ENCODE results near the gene PITX3.
"Not testable (repeated sequence)": the region's sequence is repeated elsewhere in the genome, so short reads cannot be mapped to it uniquely, and the experiment has no call there.

PITX3 gene

GRCh38 chr10:102269017-102269416 is 27.7 kb upstream of the PITX3 start:
- peaks cover 75% of the 10 kb centered on the region for H3K4me1 Mint-ChIP-seq (ENCODE audit: low read depth)
- no peaks in the 10 kb centered on the region for H3K9me3 Mint-ChIP-seq
- no peaks in the 10 kb centered on the region for H3K27me3 Mint-ChIP-seq
- H3K4me3 Mint-ChIP-seq: no peak overlapping the region
- peaks cover 31% of the 10 kb centered on the region for H3K36me3 Mint-ChIP-seq (ENCODE audit: low read depth)
- peak overlapping the region; percentile 98 for H3K27ac Mint-ChIP-seq

DNA sequence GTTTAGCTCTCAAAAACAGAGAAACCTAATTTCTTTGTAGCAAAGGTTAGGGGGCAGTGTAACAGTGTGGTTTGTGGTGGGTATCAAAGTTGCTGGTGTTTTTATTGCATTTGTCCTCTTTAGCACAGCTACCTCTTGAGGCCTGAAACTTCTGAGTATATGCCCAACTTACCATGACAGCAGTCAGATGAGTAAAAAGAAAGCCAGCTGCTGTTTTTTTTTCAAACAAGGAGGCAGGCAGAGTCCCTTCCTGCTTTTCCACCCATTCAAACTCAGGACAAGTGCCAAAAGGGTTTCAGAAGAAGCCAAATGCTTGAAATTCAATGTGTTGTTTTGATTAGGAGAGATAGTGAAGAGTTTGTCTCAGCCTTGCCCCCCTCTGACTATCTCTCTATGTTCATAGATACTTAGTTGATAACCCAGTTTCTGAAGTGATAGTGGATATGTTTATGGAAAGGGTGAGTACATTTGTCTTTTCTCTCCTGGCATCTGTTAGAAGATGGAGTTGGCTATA is 27.1 kb upstream of the PITX3 start:
- no peaks in the 10 kb centered on the region for H3K27me3 Mint-ChIP-seq
- peaks cover 31% of the 10 kb centered on the region for H3K36me3 Mint-ChIP-seq (ENCODE audit: low read depth)
- peaks cover 70% of the 10 kb centered on the region for H3K4me1 Mint-ChIP-seq (ENCODE audit: low read depth)
- H3K9me3 Mint-ChIP-seq: no peaks in the 10 kb centered on the region
- H3K27ac Mint-ChIP-seq: peak overlapping the region; percentile 98
- peak overlapping the region; percentile 65 for H3K4me3 Mint-ChIP-seq

DNA sequence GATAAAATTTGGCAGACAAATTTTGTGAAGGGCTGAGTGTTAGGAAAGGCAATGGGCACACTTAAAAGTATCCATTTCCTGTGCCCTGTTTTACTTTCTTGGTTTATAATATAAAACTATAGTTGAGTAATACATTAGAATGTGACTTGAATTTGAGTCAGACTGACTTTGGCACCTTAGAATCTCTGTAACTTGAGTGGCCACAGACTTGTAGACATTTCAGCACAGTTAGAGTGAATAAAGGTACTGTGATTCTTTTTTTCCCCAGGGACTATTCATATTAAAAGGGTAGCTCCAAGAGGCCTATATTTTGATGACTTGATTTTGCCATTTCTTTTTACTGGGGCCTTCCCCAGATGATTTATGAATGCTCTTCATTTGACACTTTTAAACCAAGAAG is 26.4 kb upstream of the PITX3 start:
- peak overlapping the region; percentile 65 for H3K4me3 Mint-ChIP-seq
- H3K4me1 Mint-ChIP-seq (ENCODE audit: low read depth): peaks cover 70% of the 10 kb centered on the region
- peaks cover 35% of the 10 kb centered on the region for H3K36me3 Mint-ChIP-seq (ENCODE audit: low read depth)
- H3K9me3 Mint-ChIP-seq: no peaks in the 10 kb centered on the region
- H3K27ac Mint-ChIP-seq: peak overlapping the region; percentile 98
- H3K27me3 Mint-ChIP-seq: no peaks in the 10 kb centered on the region

- peak overlapping the region; percentile 21 for H3K4me3 Mint-ChIP-seq
- no peaks in the 10 kb centered on the region for H3K9me3 Mint-ChIP-seq
- no peaks in the 10 kb centered on the region for H3K27me3 Mint-ChIP-seq
- peaks cover 39% of the 10 kb centered on the region for H3K36me3 Mint-ChIP-seq (ENCODE audit: low read depth)
- H3K4me1 Mint-ChIP-seq (ENCODE audit: low read depth): peaks cover 59% of the 10 kb centered on the region
- peak overlapping the region; percentile 98 for H3K27ac Mint-ChIP-seq
Observed at GRCh38 chr10:102266670-102267069, 25.4 kb upstream of the PITX3 start.

DNA sequence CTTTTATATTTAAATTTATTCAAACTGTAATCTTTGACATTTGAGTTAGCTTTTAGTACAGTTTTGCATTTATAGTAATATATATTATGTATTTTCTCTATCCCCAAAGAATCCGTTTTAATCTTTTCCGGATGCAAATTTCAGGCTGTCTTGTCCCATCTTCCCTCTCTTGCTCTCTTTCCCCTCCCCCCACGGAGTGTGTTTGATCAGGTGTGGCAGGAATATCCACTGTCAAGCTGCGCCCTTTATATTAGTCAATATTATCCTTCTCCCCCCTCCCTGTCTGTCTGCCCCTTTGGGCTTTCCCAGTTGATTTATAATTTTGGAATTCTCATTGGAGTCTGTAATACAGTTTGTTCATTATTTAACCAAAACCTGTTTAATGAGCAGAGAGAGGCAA is 23.1 kb upstream of the PITX3 start:
- Mint-ChIP-seq H3K4me3 (no peak overlapping the region), H3K27ac (no peak overlapping the region), H3K27me3 (no peaks in the 10 kb centered on the region), H3K4me1 (ENCODE audit: low read depth) (peaks cover 51% of the 10 kb centered on the region), H3K9me3 (no peaks in the 10 kb centered on the region), H3K36me3 (ENCODE audit: low read depth) (peaks cover 55% of the 10 kb centered on the region)

GRCh38 chr10:102262744-102263370 is 21.5 kb upstream of the PITX3 start:
- Mint-ChIP-seq H3K27ac (no peak overlapping the region), H3K27me3 (no peaks in the 10 kb centered on the region), H3K4me3 (no peak overlapping the region), H3K9me3 (no peaks in the 10 kb centered on the region), H3K4me1 (ENCODE audit: low read depth) (peaks cover 36% of the 10 kb centered on the region), H3K36me3 (ENCODE audit: low read depth) (peaks cover 58% of the 10 kb centered on the region)

GRCh38 chr10:102261842-102262241 is 20.5 kb upstream of the PITX3 start:
- Mint-ChIP-seq H3K4me3 (no peak overlapping the region), H3K36me3 (ENCODE audit: low read depth) (peaks cover 56% of the 10 kb centered on the region), H3K9me3 (no peaks in the 10 kb centered on the region), H3K27me3 (no peaks in the 10 kb centered on the region), H3K4me1 (ENCODE audit: low read depth) (peaks cover 26% of the 10 kb centered on the region), H3K27ac (no peak overlapping the region)

DNA sequence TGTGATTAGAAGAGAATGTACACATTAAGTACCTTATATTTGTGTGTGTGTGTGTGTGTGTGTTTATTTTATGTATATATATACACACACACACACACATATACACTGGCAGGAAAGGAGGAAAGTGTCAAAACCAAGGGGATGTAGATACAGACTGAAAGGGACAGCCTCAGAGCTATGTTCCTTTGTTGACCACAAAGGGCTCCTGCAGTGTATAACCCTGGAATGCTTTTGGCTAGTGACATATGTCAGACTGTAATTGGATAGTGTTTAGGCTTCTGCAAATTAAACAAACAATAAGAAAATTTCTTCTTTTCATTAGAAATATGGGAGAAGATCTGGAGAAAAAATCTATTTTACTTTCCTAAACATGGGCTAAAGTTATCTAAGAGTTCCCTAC is 19.9 kb upstream of the PITX3 start:
- no peaks in the 10 kb centered on the region for H3K9me3 Mint-ChIP-seq
- H3K36me3 Mint-ChIP-seq (ENCODE audit: low read depth): peaks cover 57% of the 10 kb centered on the region
- peaks cover 21% of the 10 kb centered on the region for H3K4me1 Mint-ChIP-seq (ENCODE audit: low read depth)
- H3K4me3 Mint-ChIP-seq: no peak overlapping the region
- H3K27me3 Mint-ChIP-seq: no peaks in the 10 kb centered on the region
- H3K27ac Mint-ChIP-seq: no peak overlapping the region

- H3K4me1 Mint-ChIP-seq (ENCODE audit: low read depth): peaks cover 16% of the 10 kb centered on the region
- H3K36me3 Mint-ChIP-seq (ENCODE audit: low read depth): peaks cover 33% of the 10 kb centered on the region
- H3K27ac Mint-ChIP-seq: no peak overlapping the region
- H3K4me3 Mint-ChIP-seq: no peak overlapping the region
- H3K27me3 Mint-ChIP-seq: no peaks in the 10 kb centered on the region
- H3K9me3 Mint-ChIP-seq: no peaks in the 10 kb centered on the region
Observed at GRCh38 chr10:102255404-102255803, 14.1 kb upstream of the PITX3 start.

- H3K4me3 Mint-ChIP-seq: no peak overlapping the region
- H3K9me3 Mint-ChIP-seq: no peaks in the 10 kb centered on the region
- H3K36me3 Mint-ChIP-seq (ENCODE audit: low read depth): peaks cover 29% of the 10 kb centered on the region
- H3K27ac Mint-ChIP-seq: no peak overlapping the region
- H3K27me3 Mint-ChIP-seq: no peaks in the 10 kb centered on the region
- peaks cover 18% of the 10 kb centered on the region for H3K4me1 Mint-ChIP-seq (ENCODE audit: low read depth)
Observed at GRCh38 chr10:102254426-102254825, 13.1 kb upstream of the PITX3 start.

GRCh38 chr10:102252508-102252907 is 11.2 kb upstream of the PITX3 start:
- H3K4me3 Mint-ChIP-seq, H3K9me3 Mint-ChIP-seq, H3K27me3 Mint-ChIP-seq, H3K27ac Mint-ChIP-seq: not testable (repeated sequence)
- peaks cover 36% of the 10 kb centered on the region for H3K36me3 Mint-ChIP-seq (ENCODE audit: low read depth)
- H3K4me1 Mint-ChIP-seq (ENCODE audit: low read depth): peaks cover 35% of the 10 kb centered on the region

DNA sequence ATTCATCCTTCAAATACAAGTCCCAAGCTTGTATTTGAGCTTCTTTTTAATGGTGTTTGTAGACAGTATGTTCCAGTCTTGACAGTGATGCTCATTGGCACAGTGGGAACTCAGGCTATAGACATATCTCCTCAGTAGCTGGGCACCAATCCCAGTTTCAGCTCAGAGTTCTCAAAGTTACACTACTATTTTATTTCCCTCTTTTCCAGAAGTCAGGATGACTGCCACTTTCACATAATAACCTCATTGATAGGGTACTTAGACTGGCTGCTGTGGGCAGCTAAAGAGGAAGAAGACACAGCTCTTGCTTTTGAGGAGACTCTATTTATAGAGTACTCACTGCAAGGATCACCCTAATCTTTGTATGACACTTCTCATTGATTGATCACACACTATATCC is 6.4 kb upstream of the PITX3 start:
- Mint-ChIP-seq H3K27me3 (peaks cover 5% of the 10 kb centered on the region), H3K9me3 (no peaks in the 10 kb centered on the region), H3K36me3 (ENCODE audit: low read depth) (peaks cover 22% of the 10 kb centered on the region), H3K27ac (no peak overlapping the region), H3K4me1 (ENCODE audit: low read depth) (peaks cover 47% of the 10 kb centered on the region), H3K4me3 (peak overlapping the region; percentile 99)

GRCh38 chr10:102246261-102246660 is 4.9 kb upstream of the PITX3 start:
- peaks cover 22% of the 10 kb centered on the region for H3K36me3 Mint-ChIP-seq (ENCODE audit: low read depth)
- H3K9me3 Mint-ChIP-seq: no peaks in the 10 kb centered on the region
- H3K4me1 Mint-ChIP-seq (ENCODE audit: low read depth): peaks cover 52% of the 10 kb centered on the region
- H3K27ac Mint-ChIP-seq: peak overlapping the region; percentile 94
- H3K4me3 Mint-ChIP-seq: peak overlapping the region; percentile 99
- H3K27me3 Mint-ChIP-seq: peaks cover 10% of the 10 kb centered on the region

DNA sequence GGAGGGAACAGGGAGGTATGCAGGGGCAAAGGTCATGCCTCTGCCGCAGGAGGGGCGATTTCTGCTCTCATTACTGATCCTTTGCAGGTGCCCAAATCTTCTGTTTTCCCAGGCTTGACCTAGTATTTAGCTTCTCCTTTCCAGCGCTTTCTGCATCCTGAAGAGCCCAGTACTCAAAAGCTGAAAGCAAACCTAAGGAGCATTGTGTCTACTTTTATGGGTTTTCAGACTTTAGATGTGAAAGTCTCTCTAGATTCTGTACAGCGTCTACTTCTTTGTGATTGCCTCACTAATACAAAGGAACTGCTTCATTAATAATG is 4.6 kb upstream of the PITX3 start:
- Mint-ChIP-seq H3K4me3 (peak overlapping the region; percentile 99), H3K27me3 (peaks cover 12% of the 10 kb centered on the region), H3K27ac (peak overlapping the region; percentile 94), H3K4me1 (ENCODE audit: low read depth) (peaks cover 54% of the 10 kb centered on the region), H3K36me3 (ENCODE audit: low read depth) (peaks cover 19% of the 10 kb centered on the region), H3K9me3 (no peaks in the 10 kb centered on the region)

DNA sequence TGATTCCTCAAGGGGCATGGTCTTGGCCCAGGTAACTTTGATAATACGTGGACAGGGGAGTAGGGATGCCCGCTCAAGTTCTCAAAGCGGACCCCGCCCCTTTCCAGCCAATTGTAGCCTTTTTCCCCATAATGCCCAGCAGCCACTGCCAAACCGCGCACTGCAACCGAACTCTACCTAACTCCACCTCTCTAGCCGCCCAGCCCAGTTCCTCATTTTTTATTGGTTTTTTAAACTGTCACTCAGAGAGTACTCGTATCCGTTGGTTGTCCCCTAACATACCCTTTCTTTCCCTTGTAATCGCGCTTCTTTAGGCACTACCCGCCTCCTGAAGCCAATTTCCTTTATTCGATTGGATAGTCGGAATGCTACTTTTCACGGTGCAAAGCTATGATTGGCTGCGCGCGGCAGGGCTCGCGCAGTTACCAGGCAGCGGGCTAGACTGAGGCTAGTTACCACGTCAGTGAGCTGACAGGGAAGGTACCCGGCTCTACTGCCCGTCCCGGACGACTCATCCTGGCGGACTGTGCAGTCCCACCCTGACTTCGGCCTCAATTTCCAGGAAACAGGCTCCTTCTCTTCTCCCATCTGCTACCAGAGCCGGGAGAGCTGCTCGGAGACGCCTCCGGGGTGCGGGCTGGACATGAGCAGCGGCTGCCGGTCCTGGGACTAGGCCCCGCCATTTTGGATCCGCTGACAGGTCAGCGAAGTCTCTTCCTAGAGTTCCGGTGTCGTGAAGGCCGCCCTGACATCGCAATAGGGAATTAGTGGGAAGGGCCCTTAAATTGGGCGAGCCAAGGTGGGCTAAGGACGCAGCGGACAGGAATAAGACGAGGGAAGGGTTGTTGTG is 4.0 kb upstream of the PITX3 start, which contains the start of gene GBF1:
Gene GBF1, plus strand, starts transcription at position 451 of the 850 bp plus-strand sequence. CDS start 13,407 bp downstream, outside the sequence.
- peaks cover 18% of the 10 kb centered on the region for H3K36me3 Mint-ChIP-seq (ENCODE audit: low read depth)
- H3K4me3 Mint-ChIP-seq: peak within 1 kb of the TSS; percentile 99
- H3K9me3 Mint-ChIP-seq: no peaks in the 10 kb centered on the region
- H3K27ac Mint-ChIP-seq: peak within 1 kb of the TSS; percentile 94
- H3K27me3 Mint-ChIP-seq: peaks cover 17% of the 10 kb centered on the region
- peaks cover 58% of the 10 kb centered on the region for H3K4me1 Mint-ChIP-seq (ENCODE audit: low read depth)
